ENCODE measurements around the gene NOD2.

GRCh38 chr16:50722405-50722737 is 29.0 kb downstream of the NOD2 start:
- no peak for TF ChIP-seq GATA3 (IDR thresholded peaks at IDR 0.05; ENCODE audit: low read depth, low read length)
- no peak for TF ChIP-seq GATA2 (IDR thresholded peaks at IDR 0.05; ENCODE audit: low read depth, low read length)

Measured in SH-SY5Y (cell line).